ENCODE results near the gene TTPAL.
A peak's percentile ranks its signal among the peaks of the same experiment; 100 is the strongest.

The TTPAL gene

GRCh38 chr20:44477151-44477550 is 1.5 kb downstream of the TTPAL start:
- no peaks in the 10 kb centered on the region for H3K9me3 ChIP-seq (ENCODE audit: insufficient read depth, low read length)
- H3K4me3 ChIP-seq (ENCODE audit: insufficient read depth, low read length, poor library complexity, severe bottlenecking), result peak overlapping the region; percentile 70
- H3K9ac ChIP-seq (ENCODE audit: low read length), result peak overlapping the region; percentile 81; the same call in 1 of the 2 replicates
- peak overlapping the region; percentile 72 for H3K4me2 ChIP-seq (ENCODE audit: low read depth, low read length, poor library complexity, severe bottlenecking)
- TF ChIP-seq EZH2phosphoT487 (conservative IDR thresholded peaks at IDR 0.05; ENCODE audit: low read length), result no peak
- H3F3A ChIP-seq (ENCODE audit: insufficient read depth), result no peaks in the 10 kb centered on the region
- no peak overlapping the region for H2AFZ ChIP-seq (ENCODE audit: low read depth, low read length, severe bottlenecking)
- H3K36me3 ChIP-seq (ENCODE audit: low read length), result no peaks in the 10 kb centered on the region
- H3K27me3 ChIP-seq (ENCODE audit: low read length), result no peaks in the 10 kb centered on the region
- no peak overlapping the region for H3K27ac ChIP-seq (ENCODE audit: low read depth, low read length)
- H4K20me1 ChIP-seq (ENCODE audit: low read depth, low read length), result no peaks in the 10 kb centered on the region
- peaks cover 18% of the 10 kb centered on the region for H3K79me2 ChIP-seq (ENCODE audit: insufficient read depth, low read length)
- H3K9me2 ChIP-seq (replicated peaks; ENCODE audit: insufficient read depth, low read length), result no peaks in the 10 kb centered on the region

- Histone ChIP-seq H3K27me3 (ENCODE audit: low read length) (no peaks in the 10 kb centered on the region), H3K27ac (ENCODE audit: low read depth, low read length) (no peak overlapping the region), H3F3A (ENCODE audit: insufficient read depth) (no peaks in the 10 kb centered on the region), H3K9me3 (ENCODE audit: insufficient read depth, low read length) (no peaks in the 10 kb centered on the region), H3K9ac (ENCODE audit: low read length) (no peak overlapping the region), H3K9me2 (replicated peaks; ENCODE audit: insufficient read depth, low read length) (no peaks in the 10 kb centered on the region), H3K36me3 (ENCODE audit: low read length) (no peaks in the 10 kb centered on the region), H3K79me2 (ENCODE audit: insufficient read depth, low read length) (peaks cover 18% of the 10 kb centered on the region), H4K20me1 (ENCODE audit: low read depth, low read length) (no peaks in the 10 kb centered on the region), H3K4me3 (ENCODE audit: insufficient read depth, low read length, poor library complexity, severe bottlenecking) (no peak overlapping the region), H2AFZ (ENCODE audit: low read depth, low read length, severe bottlenecking) (no peak overlapping the region), H3K4me2 (ENCODE audit: low read depth, low read length, poor library complexity, severe bottlenecking) (no peak overlapping the region)
- TF ChIP-seq EZH2phosphoT487 (conservative IDR thresholded peaks at IDR 0.05; ENCODE audit: low read length), result no peak
- TF ChIP-seq, protein P1, sequence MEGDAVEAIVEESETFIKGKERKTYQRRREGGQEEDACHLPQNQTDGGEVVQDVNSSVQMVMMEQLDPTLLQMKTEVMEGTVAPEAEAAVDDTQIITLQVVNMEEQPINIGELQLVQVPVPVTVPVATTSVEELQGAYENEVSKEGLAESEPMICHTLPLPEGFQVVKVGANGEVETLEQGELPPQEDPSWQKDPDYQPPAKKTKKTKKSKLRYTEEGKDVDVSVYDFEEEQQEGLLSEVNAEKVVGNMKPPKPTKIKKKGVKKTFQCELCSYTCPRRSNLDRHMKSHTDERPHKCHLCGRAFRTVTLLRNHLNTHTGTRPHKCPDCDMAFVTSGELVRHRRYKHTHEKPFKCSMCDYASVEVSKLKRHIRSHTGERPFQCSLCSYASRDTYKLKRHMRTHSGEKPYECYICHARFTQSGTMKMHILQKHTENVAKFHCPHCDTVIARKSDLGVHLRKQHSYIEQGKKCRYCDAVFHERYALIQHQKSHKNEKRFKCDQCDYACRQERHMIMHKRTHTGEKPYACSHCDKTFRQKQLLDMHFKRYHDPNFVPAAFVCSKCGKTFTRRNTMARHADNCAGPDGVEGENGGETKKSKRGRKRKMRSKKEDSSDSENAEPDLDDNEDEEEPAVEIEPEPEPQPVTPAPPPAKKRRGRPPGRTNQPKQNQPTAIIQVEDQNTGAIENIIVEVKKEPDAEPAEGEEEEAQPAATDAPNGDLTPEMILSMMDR (IDR thresholded peaks at IDR 0.05; ENCODE audit: insufficient read depth, low read length, poor library complexity, severe bottlenecking), result no peak
These were observed 2.5 kb downstream of the TTPAL start for GRCh38 chr20:44478206-44478605.

- no peak overlapping the region for H3K27ac ChIP-seq (ENCODE audit: low read depth, low read length)
- no peak overlapping the region for H3K4me2 ChIP-seq (ENCODE audit: low read depth, low read length, poor library complexity, severe bottlenecking)
- no peaks in the 10 kb centered on the region for H3F3A ChIP-seq (ENCODE audit: insufficient read depth)
- no peak overlapping the region for H2AFZ ChIP-seq (ENCODE audit: low read depth, low read length, severe bottlenecking)
- H3K27me3 ChIP-seq (ENCODE audit: low read length), result no peaks in the 10 kb centered on the region
- peaks cover 5% of the 10 kb centered on the region; the same call in 1 of the 2 replicates for H3K36me3 ChIP-seq (ENCODE audit: low read length)
- no peak overlapping the region for H3K9ac ChIP-seq (ENCODE audit: low read length)
- no peaks in the 10 kb centered on the region for H3K9me2 ChIP-seq (replicated peaks; ENCODE audit: insufficient read depth, low read length)
- H3K4me3 ChIP-seq (ENCODE audit: insufficient read depth, low read length, poor library complexity, severe bottlenecking), result no peak overlapping the region
- no peaks in the 10 kb centered on the region for H3K9me3 ChIP-seq (ENCODE audit: insufficient read depth, low read length)
- H4K20me1 ChIP-seq (ENCODE audit: low read depth, low read length), result no peaks in the 10 kb centered on the region
- H3K79me2 ChIP-seq (ENCODE audit: insufficient read depth, low read length), result peaks cover 18% of the 10 kb centered on the region
- no peak for TF ChIP-seq EZH2phosphoT487 (conservative IDR thresholded peaks at IDR 0.05; ENCODE audit: low read length)
- TF ChIP-seq, protein P1 (IDR thresholded peaks at IDR 0.05; ENCODE audit: insufficient read depth, low read length, poor library complexity, severe bottlenecking), result no peak
These were observed 4.0 kb downstream of the TTPAL start for GRCh38 chr20:44479643-44480042.

DNA sequence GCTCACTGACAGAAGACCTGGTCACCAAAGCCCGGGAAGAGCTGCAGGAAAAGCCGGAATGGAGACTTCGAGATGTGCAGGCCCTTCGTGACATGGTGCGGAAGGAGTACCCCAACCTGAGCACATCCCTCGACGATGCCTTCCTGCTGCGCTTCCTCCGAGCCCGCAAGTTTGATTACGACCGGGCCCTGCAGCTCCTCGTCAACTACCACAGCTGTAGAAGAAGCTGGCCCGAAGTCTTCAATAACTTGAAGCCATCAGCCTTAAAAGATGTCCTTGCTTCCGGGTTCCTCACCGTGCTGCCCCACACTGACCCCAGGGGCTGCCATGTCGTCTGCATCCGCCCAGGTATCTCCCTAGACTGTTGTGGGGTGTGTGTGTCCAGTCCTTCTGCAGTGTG is 4.4 kb downstream of the TTPAL start:
- no peak overlapping the region for H3K9ac ChIP-seq (ENCODE audit: low read length)
- no peaks in the 10 kb centered on the region for H3K9me2 ChIP-seq (replicated peaks; ENCODE audit: insufficient read depth, low read length)
- no peaks in the 10 kb centered on the region for H4K20me1 ChIP-seq (ENCODE audit: low read depth, low read length)
- H3K36me3 ChIP-seq (ENCODE audit: low read length), result peaks cover 5% of the 10 kb centered on the region; the same call in 1 of the 2 replicates
- TF ChIP-seq EZH2phosphoT487 (conservative IDR thresholded peaks at IDR 0.05; ENCODE audit: low read length), result no peak
- TF ChIP-seq, protein P1 (IDR thresholded peaks at IDR 0.05; ENCODE audit: insufficient read depth, low read length, poor library complexity, severe bottlenecking), result no peak
- H2AFZ ChIP-seq (ENCODE audit: low read depth, low read length, severe bottlenecking), result no peak overlapping the region
- no peak overlapping the region for H3K4me3 ChIP-seq (ENCODE audit: insufficient read depth, low read length, poor library complexity, severe bottlenecking)
- H3K4me2 ChIP-seq (ENCODE audit: low read depth, low read length, poor library complexity, severe bottlenecking), result no peak overlapping the region
- no peaks in the 10 kb centered on the region for H3K9me3 ChIP-seq (ENCODE audit: insufficient read depth, low read length)
- peaks cover 18% of the 10 kb centered on the region for H3K79me2 ChIP-seq (ENCODE audit: insufficient read depth, low read length)
- H3F3A ChIP-seq (ENCODE audit: insufficient read depth), result no peaks in the 10 kb centered on the region
- no peaks in the 10 kb centered on the region for H3K27me3 ChIP-seq (ENCODE audit: low read length)
- no peak overlapping the region for H3K27ac ChIP-seq (ENCODE audit: low read depth, low read length)

Data from SU-DHL-6 (cell line).